GM19351 (cell line): ENCODE data around the gene RNF223.
"Not testable (repeated sequence)": the region's sequence is repeated elsewhere in the genome, so short reads cannot be mapped to it uniquely, and the experiment has no call there.

Experiments
- ATAC-seq: cut with Tn5 transposase; IDR thresholded peaks from one replicate; pipeline ENCODE4 v1.9.1; 2021; ENCODE audit warnings: mild to moderate bottlenecking, moderate library complexity; ENCODE audit not compliant: unreplicated experiment

RNF223 gene

GRCh38 chr1:1110561-1110971, 36.5 kb upstream of the RNF223 start:
- ATAC-seq, result no peak

DNA sequence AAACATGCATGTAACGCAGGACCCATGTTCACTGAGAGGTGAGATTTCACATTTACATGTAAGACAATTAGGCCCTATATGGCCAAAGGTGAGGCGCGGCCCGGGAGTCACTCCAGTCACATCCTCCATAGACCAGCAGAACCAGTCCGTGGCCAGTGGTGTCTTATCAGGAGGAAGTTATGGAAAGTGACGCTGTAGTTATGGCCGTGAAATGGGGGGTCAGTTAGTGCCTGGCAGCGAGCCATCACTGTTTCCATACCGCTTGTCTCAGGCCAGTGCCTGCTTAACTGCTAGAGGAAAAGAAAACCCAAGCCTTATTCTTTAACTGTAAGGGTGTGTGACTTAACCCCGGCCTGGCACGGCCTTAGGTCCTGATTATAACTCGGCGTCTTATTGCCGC, 35.6 kb upstream of the RNF223 start:
- ATAC-seq, result no peak

GRCh38 chr1:1106510-1107221, 32.6 kb upstream of the RNF223 start:
- ATAC-seq, result no peak

DNA sequence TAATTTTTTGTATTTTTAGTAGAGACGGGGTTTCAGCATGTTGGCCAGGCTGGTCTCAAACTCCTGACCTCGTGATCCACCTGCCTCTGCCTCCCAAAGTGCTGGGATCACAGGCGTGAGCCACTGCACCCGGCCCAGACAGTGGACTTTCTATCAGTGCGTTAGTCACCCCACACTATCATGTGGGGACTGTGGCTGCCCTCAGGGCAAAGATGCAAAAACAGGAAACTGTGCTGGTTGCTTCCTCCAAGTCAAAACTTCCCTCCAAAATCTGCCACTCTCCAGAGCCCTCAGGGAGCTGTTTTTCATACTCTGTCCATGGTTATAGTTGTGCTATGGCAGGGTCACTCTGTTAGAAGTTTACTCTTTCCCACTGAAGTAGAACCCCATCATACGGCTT, 30.0 kb upstream of the RNF223 start:
- not testable (repeated sequence) for ATAC-seq

DNA sequence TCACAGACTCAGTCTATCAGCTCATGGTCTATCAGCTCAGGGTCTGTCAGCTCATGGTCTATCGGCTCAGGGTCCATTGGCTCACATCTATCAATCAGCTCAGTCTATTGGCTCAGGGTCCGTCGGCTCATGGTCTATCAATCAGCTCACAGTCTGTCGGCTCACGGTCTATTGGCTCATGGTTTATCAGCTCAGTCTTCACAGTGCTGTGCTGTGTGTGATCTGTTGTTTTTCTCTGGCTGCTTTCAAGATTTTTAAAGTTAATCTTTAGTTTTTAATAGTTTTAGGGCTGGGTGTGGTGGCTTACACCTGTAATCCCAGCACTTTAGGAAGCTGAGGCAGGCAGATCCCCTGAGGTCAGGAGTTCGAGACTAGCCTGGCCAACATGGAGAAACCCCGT, 27.4 kb upstream of the RNF223 start:
- ATAC-seq, result no peak

GRCh38 chr1:1100296-1100695, 26.2 kb upstream of the RNF223 start:
- no peak for ATAC-seq

DNA sequence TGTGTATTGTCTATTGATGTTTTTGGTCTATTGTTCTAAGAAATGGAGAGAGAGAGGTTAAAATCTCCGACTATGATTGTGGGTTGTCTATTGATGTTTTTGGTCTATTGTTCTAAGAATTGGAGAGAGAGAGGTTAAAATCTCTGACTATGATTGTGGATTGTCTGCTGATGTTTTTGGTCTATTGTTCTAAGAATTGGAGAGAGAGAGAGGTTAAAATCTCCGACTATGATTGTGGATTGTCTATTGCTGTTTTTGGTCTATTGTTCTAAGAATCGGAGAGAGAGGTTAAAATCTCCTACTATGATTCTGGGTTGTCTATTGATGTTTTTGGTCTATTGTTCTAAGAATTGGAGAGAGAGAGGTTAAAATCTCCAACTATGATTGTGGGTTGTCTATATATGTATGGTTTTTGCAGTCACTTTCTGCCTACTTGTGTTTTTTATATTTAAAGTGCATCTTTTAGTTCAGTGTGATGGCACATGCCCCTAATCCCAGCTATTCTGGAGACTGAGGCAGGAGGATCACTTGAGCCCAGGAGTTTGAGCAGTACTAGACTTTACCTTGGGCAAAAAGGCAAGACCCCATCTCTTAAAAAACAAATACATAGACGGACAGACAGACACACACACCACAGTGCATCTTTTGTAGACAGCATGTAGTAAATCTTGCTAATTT, 25.5 kb upstream of the RNF223 start:
- ATAC-seq, result no peak

DNA sequence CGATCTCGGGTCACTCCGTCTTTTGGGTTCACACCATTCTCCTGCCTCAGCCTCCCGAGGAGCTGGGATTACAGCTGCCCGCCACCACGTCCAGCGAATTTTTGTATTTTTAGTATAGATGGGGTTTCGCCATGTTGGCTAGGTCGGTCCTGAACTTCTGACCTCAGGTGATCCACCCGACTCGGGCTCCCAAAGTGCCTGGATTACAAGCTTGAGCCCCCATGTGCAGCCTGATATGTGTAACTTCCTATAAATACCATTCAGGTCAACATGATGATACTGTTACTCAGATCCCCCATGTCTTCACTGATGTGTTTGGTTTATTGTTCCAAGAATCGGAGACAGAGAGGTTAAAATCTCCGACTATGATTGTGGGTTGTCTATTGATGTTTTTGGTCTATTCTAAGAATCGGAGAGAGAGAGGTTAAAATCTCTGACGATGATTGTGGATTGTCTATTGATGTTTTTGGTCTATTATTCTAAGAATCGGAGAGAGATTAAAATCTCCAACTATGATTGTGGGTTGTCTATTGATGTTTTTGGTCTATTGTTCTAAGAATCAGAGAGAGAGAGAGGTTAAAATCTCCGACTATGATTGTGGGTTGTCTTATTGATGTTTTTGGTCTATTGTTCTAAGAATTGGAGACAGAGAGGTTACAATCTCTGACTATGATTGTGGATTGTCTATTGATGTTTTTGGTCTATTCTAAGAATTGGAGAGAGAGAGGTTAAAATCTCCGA, 24.7 kb upstream of the RNF223 start:
- ATAC-seq, result no peak

- ATAC-seq, result not testable (repeated sequence)
Measured at GRCh38 chr1:1096136-1096535, 22.0 kb upstream of the RNF223 start.

DNA sequence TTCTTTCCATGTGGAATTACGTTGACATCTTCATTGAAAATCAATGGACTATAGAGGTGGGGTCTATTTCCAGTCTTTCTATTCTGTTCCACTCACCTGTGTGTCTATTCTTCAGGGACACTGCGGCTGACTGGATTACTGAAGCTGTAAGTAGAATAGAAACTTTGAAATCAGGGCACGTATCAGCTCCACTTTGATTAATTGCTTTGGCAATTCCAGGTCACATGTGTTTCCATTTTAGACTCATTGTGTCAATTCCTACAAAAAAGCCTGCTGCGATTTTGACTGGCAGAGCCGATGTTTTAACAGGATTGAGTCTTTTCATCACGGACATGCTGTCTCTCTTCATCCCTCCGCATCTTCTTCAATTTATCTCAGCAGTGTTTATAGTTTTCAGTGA, 20.9 kb upstream of the RNF223 start:
- ATAC-seq, result no peak

DNA sequence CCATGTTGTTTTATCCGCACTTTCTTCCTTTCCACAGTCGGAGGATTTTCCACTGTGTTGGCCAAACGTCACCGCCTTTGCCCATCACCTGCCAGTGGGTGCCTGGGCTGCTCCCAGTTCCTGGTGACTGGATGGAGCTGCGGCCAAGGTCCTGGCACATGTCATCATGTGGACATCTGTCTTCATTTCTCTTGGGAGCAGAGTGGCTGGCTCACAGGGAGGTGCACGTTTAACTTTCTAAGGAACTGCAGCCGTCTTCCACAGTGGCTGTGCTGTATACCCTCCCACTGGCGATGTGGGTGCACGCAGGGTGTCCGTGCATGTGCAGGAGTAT, 19.5 kb upstream of the RNF223 start:
- no peak for ATAC-seq

DNA sequence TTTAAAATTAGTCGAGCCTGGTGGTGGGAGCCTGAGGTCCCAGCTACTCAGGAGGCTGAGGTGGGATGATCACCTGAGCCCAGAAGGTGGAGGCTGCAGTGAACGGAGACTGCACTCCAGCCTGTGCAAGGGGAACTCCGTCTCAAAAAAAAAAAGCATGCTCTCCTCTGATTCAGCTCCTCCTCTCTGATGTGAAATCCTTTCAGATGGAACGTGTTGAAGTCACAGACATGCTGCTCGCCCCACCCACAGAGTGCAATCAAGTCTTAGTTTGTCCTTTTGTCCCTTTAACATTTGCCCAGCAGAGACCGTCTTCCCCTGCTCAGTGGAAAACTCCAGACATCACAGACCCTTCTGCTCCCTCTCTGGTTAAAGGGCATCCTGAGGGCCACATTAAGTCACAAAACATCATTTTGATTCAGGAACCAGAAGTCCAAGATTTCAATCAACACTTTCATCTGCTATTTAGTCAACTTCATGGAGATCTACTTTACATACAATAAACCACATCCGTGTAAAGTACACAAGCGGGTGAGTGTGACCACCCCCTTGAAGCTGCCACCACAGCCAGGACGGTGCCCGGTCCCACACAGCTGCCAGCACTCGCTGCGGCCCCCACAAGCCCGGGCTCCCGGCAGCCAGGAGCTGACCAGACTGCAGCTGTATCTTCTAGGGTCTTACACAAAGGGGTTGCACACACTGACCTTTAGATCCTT, 18.9 kb upstream of the RNF223 start:
- no peak for ATAC-seq

- no peak for ATAC-seq
Measured at GRCh38 chr1:1092149-1092855, 18.2 kb upstream of the RNF223 start.

GRCh38 chr1:1091344-1092148, 17.4 kb upstream of the RNF223 start:
- no peak for ATAC-seq

DNA sequence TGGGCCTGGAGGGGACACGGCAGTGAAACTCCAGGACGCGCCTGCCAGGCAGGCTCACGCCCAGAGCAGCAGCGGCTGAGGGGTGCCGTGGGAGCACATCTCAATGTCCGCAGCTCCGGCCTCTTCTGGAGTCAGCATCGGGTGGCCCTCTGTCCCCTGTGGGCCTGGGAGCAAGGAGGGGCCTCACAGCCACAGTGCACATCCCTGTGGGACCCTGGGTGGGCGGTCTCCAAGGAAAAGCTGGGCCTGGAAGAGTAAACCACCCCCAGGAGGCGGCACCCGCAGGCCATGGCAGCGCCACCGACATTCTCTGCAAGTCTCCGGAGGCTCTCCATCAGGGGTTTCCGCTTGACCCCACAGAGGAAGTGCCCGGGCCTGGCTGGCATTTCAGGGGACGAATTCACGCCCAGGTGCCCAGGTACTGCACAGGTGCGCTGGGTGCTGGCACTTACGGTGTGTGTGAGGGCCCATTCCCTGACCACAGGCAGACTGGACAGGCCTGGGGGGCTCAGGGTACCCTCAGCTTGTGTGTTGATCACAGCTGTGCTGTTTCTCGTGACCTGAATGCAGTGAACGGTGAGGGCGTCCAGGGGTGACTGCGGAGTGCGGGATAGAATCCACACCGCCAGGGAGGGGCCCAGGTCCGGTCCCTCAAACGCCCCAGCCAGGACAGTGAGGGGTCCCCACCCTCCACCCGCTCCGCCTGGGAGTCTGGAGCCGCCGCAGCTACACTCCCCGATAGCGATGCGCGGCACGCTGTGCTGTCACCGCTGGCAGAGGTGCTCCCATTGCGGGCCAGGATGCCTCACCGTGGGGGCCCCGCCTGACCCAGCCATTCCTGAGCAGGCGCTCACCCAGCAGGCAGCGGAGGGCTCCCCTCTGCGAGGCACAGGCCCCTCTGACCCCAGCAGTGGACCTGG, 16.6 kb upstream of the RNF223 start:
- ATAC-seq, result no peak

DNA sequence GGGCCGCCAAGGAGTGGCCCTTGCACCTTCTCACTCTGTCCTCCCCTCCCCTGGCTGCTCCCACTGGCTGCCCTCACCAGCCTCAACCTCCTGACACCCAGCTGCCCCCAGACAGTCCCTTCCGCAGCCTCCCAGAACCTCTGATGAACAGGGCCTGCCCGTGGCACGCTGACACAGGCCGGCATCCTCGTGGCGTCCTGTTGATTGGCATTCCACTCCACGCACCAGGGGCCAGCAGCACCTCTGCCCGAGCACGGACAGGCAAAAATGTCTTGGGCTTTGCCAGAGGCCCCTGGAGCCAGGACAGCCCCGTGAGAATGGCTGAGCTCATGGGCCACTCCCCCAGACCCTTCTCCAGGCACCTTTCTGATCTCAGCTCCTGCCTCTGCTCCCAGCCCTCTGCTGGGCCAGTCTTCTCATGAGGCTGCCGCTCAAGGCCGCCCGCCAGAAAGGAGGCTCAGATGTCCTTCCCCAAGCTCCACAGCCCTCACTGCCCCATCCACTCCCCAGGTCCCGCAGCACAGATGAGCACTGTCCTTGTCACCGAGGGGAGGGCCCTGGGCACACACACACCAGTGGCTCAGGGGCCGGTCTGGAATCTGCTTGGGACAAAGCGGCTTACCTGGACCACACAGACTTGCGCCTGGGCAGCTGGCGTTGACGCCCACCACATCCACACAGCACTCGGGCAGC, 15.8 kb upstream of the RNF223 start:
- no peak for ATAC-seq

GRCh38 chr1:1088801-1089680, 14.9 kb upstream of the RNF223 start:
- no peak for ATAC-seq
